Activated CD8-positive, alpha-beta memory T cell treated with anti-CD3 and anti-CD28 coated beads for 48 hours (primary cell): ENCODE measurements around the gene BCKDHA.
"Not testable (repeated sequence)": the region's sequence is repeated elsewhere in the genome, so short reads cannot be mapped to it uniquely, and the experiment has no call there.

Source experiments
- DNase-seq, 3 experiments: peaks; one replicate each; pipeline ENCODE4 v3.0.0-alpha.2; 2020; ENCODE audit warnings: low read depth in 2 of 3, low spot score in 2 of 3

The BCKDHA gene

DNA sequence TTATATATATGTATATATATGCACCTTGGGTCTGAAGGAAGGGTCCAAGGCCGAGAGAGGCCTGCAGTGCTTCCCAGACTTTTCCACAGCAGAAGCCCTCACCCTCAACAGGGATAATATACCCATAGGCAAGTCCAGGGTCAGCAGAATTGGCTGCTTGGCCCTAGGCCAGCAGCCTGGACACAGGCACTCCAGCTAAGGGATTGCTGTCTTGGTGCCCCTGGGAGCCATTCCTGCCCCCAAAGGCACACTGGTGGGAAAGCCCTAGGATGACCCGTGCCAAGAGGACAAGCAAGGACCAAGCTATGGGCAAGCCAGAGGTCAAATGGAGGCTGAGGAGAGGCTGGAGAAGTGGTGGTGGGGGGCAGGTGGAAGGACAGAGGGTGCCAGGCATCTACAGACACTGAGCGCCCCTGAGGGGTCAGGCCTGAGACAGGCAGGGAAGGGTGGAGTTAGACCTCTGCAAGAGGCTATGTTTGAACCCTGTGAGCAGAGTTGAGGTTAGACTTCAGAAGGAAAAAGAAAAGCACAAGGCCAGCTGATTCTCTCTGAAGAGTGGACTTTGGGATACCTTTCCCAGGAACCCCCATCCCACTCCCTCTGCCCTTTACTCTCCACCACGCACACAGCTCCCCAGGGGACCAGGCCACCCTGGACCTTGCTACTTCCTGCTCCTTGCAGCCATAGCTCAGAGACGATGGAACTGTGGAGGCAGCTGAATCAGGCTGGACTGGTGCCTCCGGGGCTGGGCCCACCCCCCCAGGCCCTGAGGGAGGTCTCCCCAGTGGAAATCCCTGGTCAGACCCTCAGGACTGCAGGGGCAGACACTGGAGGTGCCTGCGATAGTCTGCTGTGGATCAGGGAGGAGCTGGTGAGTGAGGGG is 45.1 kb downstream of the BCKDHA start, which contains the start of gene ERICH4:
Gene ERICH4, plus strand, starts transcription at position 684 of the 883 bp plus-strand sequence. Its CDS starts 14 bp downstream, at position 698.
- no peak for DNase-seq

DNA sequence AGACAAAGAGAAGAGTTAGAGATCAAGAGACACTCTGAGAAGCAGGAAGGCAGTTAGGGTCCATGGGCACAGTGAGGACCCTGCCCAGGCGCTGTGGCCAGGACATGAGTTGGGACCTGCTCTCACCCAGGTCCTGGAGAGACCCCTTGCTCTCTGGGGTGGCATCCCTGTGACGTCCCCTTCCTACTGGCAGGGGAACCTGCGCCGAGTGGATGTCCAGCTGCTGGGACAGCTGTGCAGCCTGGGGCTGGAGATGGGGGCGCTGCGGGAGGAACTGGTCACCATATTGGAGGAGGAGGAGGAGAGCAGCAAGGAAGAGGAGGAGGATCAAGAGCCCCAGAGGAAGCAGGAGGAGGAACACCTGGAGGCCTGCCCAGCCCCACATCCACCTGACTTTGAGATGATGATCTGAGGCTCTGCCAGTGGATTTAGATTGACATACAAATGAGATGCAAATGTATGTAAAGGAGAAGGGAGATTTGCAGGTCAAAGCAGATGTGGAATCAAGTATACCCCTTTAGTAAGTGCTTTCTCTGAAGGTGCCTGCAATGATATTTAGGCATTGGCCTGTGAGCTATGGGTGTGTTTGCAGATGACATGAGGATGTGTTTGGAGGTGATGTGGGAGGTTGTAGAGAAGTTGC is 46.3 kb downstream of the BCKDHA start:
- no peak for DNase-seq

DNA sequence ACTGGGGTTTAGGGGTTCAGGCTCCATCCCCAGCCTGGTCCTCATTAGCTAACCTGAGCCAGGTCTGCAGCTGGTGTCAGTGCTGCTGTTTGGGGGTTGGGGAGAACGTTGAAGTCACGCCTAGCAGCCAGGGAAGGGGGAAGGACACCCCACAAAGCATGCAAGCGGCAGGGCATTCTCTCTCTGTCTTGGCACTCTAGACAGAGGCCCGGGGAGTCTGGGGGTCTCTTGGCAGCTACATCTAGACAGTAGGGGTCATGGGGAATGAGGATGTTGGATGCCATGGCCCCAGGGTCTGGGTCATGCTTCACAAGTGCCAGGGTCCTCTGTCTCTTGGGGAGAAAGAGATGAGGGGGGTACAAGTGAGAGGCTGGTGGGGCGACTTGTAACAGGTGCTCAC is 48.0 kb downstream of the BCKDHA start:
- DNase-seq = no peak

DNA sequence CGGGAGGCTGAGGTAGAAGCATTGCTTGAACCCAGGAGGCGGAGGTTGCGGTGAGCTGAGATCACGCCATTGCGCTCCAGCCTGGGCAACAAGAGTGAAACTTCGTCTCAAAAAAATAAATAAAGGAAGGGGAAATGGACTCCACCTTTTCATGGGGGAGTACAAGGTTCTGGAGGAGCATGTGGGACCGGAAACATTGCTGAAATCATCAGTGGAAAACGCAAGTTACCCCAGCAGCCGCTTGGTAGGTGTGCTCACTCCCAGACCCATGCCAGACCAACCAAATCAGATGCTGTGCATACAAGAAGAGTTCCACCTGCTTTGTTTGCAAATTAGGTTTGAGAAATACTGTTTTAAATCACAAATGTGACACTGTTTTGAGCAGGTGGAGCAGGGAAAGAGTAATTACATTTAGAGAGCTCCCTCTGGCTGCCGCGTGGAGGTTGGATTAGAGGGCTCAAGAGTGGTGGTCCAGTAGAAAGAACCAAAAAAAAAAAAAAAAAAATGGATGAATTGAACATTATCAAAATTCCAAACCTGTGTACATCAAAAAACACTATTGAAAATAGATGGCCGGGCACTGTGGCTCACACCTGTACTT is 50.2 kb downstream of the BCKDHA start:
- DNase-seq = no peak

DNA sequence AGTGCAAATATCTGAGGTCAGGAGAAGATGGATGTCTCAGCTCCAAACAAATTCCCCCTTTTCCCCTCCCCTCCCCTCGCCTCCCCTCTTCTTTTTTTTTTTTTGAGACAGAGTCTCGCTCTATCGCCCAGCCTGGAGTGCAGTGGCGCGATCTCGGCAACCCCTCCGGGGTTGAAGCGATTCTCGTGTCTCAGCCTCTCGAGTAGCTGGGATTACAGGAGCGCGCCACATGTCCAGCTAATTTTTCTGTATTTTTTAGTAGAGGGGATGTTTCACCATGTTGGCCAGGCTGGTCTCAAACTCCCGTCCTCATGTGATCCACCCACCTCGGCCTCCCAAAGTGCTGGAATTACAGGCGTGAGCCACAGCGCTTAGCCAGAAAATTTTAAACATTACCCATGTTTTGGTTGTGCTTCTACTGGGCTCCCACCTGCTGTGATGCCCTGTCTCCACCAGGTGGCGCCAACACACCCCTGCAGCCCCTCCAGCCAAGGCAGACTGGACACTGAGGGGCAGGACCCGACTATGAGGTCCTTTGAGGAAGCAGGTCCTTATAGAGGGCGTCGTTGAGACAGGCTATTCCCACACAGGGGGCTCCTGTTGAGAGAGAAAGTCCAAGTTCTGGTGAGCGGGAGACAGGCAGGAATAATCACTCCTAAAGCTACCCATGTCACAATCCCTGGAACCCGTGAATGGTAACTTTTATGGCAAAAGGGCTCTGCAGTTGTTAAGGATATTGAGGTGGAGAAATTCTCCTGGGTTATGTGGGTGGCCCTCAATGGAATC is 51.7 kb downstream of the BCKDHA start:
- peak; percentile 50 to 65 (median 58) for DNase-seq

DNA sequence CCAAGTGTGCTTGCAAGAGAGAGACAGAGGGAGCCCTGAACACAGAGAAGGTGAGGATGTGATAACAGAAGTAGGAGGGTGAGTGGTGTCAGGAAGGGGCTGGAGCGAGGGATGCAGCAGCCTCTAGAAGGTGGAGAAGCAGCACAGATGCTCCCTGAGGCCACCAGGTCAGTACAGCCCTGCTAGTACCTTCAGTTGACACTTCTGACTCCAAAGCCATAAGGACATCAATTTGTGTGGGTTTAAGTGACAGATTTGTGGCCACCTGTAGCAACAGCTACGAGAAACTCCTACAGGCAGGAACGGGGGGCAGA is 52.2 kb downstream of the BCKDHA start:
- no peak for DNase-seq

DNA sequence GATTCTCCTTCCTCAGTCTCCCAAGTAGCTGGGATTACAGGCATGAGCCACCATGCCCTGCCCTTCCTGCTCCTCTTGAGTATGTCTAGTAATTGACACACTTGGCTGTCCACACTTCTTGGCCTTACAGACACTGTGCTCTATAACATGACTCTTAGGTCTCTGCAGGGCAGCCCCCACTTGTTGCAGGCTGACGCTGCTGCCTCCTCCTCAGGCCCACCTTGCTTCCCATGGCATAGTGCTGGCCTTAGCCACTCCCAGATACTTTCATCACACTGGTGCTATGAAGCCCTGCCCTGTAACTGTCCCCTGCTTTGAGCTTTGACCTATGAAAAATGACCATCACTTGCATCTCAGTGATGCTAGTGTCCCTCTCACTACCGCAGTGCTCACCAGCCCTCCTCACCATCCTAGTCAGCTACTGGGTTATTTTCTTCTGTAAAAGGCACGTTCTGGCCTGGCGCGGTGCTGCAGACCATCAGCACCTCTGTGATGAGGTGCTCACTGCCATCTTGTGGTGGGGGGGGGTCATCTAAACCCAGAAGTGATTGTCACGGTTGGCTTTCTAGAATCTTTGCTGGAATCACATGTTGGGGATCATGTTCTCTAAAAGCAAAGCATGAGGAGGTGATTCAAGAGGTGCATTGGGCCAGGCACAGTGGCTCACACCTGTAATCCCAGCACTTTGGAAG is 55.1 kb downstream of the BCKDHA start:
- no peak for DNase-seq

DNA sequence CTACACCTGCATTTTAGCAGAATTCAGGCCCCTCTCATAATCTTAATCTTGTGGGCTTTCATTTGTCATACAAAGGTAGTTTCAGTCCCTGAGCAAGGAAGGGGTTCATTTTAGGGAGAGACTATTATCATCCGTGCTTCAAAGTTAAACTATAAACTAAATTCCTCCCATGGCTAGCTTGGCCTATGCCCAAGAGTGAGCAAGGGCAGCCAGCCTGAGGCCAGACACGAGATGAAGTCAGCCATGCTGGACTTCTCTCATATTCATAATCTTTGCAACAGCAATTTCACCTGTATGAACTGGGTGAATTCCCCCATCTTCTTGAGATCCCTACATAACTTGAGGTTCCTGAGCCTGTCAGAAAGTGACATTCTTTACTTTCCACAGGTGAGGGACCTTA is 58.3 kb downstream of the BCKDHA start:
- DNase-seq = no peak

DNA sequence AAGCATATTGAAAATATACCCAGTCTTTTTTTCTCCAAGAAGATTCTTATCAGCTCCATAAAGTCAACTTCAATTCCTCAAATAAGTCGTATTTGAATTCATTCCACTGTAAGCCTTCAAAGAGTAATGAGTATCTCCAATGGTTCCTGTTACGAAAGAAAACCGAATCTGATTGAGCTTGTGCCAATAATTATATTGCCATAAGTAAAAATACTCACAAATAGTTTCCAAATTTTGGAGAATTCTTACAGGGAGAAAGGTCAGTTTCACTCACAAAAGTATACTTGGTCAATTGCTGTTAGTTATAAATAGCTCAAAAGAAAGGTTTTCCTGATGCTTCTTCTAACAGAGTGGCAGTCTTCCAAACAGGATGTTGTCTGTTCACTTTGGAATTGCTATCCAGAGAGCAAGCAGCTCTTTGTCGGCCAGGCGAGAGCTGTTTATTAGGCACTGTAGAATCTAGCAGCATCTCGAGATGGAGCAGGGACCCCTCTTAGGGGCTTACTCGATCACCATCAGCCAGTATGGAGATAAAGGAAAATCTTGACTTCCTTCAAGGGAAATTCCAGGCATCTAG is 58.8 kb downstream of the BCKDHA start:
- no peak for DNase-seq

DNA sequence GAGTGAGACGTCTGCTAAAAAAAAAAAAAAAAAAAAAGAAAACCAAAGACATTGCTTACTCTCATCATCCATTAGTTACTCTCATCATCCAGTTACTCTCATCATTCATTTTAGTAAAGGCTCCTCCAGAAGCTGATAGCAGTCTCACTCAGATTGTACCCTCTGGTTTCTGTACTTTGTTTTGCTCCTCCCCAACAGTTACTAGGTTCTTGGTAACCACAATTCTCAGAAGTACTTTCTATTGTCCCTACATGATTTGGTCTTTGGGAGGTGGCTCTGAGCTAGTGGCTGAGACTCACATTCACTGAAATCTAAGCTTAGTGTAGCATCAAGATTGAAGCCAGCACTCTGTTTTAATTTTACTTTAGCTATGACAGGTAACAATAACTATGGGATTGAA is 59.6 kb downstream of the BCKDHA start:
- DNase-seq = no peak

DNA sequence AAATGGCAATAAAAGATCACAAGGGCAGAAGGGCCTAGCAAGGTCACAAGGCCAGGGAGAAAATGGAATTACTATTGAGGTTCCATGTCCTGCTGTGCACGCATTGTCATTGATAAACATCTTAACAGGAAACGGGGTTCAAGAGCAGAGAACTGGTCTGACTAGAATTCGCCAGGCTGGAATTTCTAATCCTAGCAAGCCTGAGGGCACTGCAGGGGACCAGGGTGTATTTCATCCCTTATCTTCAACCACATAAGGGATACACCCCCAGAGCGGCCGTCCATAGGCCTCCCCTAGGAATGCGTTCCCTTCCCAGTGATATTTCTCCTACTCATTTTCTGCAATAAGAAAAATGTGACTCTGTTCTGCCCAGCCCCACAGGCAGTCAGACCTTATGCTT is 64.9 kb downstream of the BCKDHA start:
- DNase-seq = no peak

DNA sequence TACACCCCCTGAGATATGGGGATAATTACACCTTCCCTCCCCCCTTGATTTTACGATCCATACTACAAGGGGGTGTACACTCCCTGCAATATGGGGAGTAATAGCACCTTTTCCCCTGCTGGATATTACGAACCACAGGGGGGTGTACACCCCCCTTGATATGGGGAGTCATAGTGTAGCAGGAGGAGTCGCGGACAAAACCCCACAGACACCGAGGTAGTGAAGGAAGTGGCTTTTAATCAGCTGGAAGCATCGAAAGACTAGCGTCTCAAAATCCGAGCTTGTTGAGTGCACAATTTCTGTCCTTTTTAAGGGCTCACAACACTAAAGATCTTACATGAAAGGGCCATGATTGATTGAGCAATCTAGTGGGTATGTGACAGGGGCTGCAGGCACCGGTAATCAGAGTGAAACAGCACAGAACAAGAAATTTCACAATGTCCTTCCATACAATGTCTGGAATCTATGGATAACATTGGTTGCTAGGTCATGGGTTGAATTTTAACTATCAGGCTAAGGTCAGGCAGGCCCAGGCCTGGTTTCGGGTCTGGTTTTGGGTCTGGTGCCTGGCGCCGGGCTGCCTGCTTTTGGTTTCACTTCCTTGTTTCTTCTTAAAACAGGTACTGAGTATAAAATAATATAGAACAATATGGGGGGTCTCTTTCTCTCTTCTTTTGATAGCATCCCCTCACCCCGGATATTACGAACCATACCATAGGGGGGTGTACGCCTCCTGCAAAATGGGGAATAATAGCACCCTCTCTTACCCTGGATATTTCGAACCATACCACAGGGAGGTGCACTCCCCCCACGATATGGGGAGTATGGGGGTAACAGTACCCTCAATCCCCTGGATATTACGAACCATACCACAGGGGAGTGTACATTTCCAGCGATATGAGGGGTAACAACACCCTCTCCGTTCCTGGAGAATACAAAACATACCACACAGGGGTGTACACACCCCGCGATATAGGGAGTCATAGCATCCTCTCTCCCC is 65.9 kb downstream of the BCKDHA start:
- DNase-seq = not testable (repeated sequence)
